WTC11 (cell line): ENCODE measurements around the gene PANK4. TPM values are rescaled to one million over a fixed set of nuclear protein-coding genes. Genes with fewer than 3 reads are reported as not detected.

ENCODE experiments used
- ATAC-seq: fragments of 200-7000 bp; cut with Tn5 transposase; 2 replicates; pipeline ENCODE4 v1.10.0; 2021; ENCODE audit warnings: mild to moderate bottlenecking, moderate library complexity
- CTCF ChIA-PET: fragments of 300-600 bp; sonication (Branson Sonifier 250); formaldehyde crosslinking; loops from one replicate; lab custom pipeline; 2021; ENCODE audit warnings: antibody characterized with exemption; lab: Charles Lee
- POLR2A ChIA-PET: fragments of 350-600 bp; sonication (Branson Sonifier 250); formaldehyde crosslinking; loops from one replicate; lab custom pipeline; 2021; ENCODE audit warnings: antibody characterized with exemption; lab: Charles Lee
- DNase-seq: peaks from one replicate; pipeline ENCODE4 v3.0.0; 2021; ENCODE audit warnings: low spot score
- H3K27ac Mint-ChIP-seq: 2 replicates; pipeline ENCODE4 v1.8.0; 2021; ENCODE audit warnings: mixed read lengths
- H3K27me3 Mint-ChIP-seq: 2 replicates; pipeline ENCODE4 v1.8.0; 2021; ENCODE audit warnings: low read depth, mild to moderate bottlenecking, moderate library complexity, mixed read lengths
- H3K36me3 Mint-ChIP-seq: 2 replicates; pipeline ENCODE4 v1.8.0; 2021; ENCODE audit warnings: mixed read lengths
- H3K4me1 Mint-ChIP-seq: 2 replicates; pipeline ENCODE4 v1.8.0; 2022; ENCODE audit warnings: mixed read lengths
- H3K4me3 Mint-ChIP-seq: 2 replicates; pipeline ENCODE4 v1.8.0; 2021; ENCODE audit warnings: mild to moderate bottlenecking, moderate library complexity, mixed read lengths
- H3K9me3 Mint-ChIP-seq: 2 replicates; pipeline ENCODE4 v1.8.0; 2021; ENCODE audit warnings: mixed read lengths
- EMX1 ChIP-seq: fragments of 250-450 bp; sonication (Bioruptor Pico); IDR thresholded peaks from 2 replicates; pipeline ENCODE4 v1.8.0; 2021; ENCODE audit warnings: mild to moderate bottlenecking
- ESRRA ChIP-seq: sonication (generic); formaldehyde crosslinking; IDR thresholded peaks from 2 replicates; pipeline ENCODE4 v1.8.1; 2022; ENCODE audit warnings: mild to moderate bottlenecking, missing genetic modification reagents, borderline replicate concordance
- GTF2I ChIP-seq: fragments of 250-450 bp; sonication (Bioruptor Pico); conservative IDR thresholded peaks from 2 replicates; pipeline ENCODE4 v1.4.0; 2021; ENCODE audit warnings: mild to moderate bottlenecking
- IRF2 ChIP-seq: sonication (generic); formaldehyde crosslinking; IDR thresholded peaks from 2 replicates; pipeline ENCODE4 v1.8.0; 2022; ENCODE audit warnings: low read depth, missing genetic modification reagents, borderline replicate concordance
- JUN ChIP-seq: sonication (generic); formaldehyde crosslinking; IDR thresholded peaks from 2 replicates; pipeline ENCODE4 v1.8.0; 2023; ENCODE audit warnings: mild to moderate bottlenecking, missing genetic modification reagents
- NR1H2 ChIP-seq: sonication (generic); formaldehyde crosslinking; IDR thresholded peaks from 2 replicates; pipeline ENCODE4 v1.9.0; 2021; ENCODE audit warnings: mild to moderate bottlenecking, moderate library complexity, missing genetic modification reagents
- RELA ChIP-seq: sonication (generic); formaldehyde crosslinking; IDR thresholded peaks from 2 replicates; pipeline ENCODE4 v1.8.1; 2022; ENCODE audit warnings: missing genetic modification reagents, mild to moderate bottlenecking, borderline replicate concordance
- RORB ChIP-seq: fragments of 250-450 bp; sonication (Bioruptor Pico); IDR thresholded peaks from 2 replicates; pipeline ENCODE4 v1.9.0; 2021; ENCODE audit warnings: mild to moderate bottlenecking
- SOX15 ChIP-seq: fragments of 250-450 bp; sonication (Bioruptor Pico); IDR thresholded peaks from 2 replicates; pipeline ENCODE4 v1.9.0; 2021; ENCODE audit warnings: mild to moderate bottlenecking
- TEAD4 ChIP-seq: sonication (generic); formaldehyde crosslinking; IDR thresholded peaks from 2 replicates; pipeline ENCODE4 v1.8.0; 2022; ENCODE audit warnings: mild to moderate bottlenecking, missing genetic modification reagents
- TP53 ChIP-seq: sonication (generic); formaldehyde crosslinking; IDR thresholded peaks from 2 replicates; pipeline ENCODE4 v1.8.1; 2023; ENCODE audit warnings: mild to moderate bottlenecking, missing genetic modification reagents
- ZNF219 ChIP-seq: sonication (generic); formaldehyde crosslinking; IDR thresholded peaks from 2 replicates; pipeline ENCODE4 v1.8.0; 2023; ENCODE audit warnings: missing genetic modification reagents, mild to moderate bottlenecking, borderline replicate concordance
- ZNF263 ChIP-seq: sonication (generic); formaldehyde crosslinking; IDR thresholded peaks from 2 replicates; pipeline ENCODE4 v1.8.1; 2022; ENCODE audit warnings: low read depth, mild to moderate bottlenecking, moderate library complexity, missing genetic modification reagents
- total RNA-seq: library from RNA; stranded (reverse); gene quantifications from 3 replicates; pipeline ENCODE4 v1.2.3, GENCODE V29; 2021
- TF ChIP-seq, protein P1 (sequence below): sonication (generic); formaldehyde crosslinking; IDR thresholded peaks from 2 replicates; pipeline ENCODE4 v1.8.0; 2023; ENCODE audit warnings: missing genetic modification reagents
- TF ChIP-seq, protein P2 (sequence below): fragments of 250-450 bp; sonication (Bioruptor Pico); IDR thresholded peaks from 2 replicates; pipeline ENCODE4 v1.9.0; 2021; ENCODE audit warnings: mild to moderate bottlenecking
- TF ChIP-seq, protein P3 (sequence below): sonication (generic); formaldehyde crosslinking; IDR thresholded peaks from 2 replicates; pipeline ENCODE4 v1.8.0; 2022; ENCODE audit warnings: mild to moderate bottlenecking, missing genetic modification reagents
- TF ChIP-seq, protein P4 (sequence below): fragments of 250-450 bp; sonication (Bioruptor Pico); IDR thresholded peaks from 2 replicates; pipeline ENCODE4 v2.1.2; 2022; ENCODE audit warnings: mild to moderate bottlenecking, moderate library complexity
- TF ChIP-seq, protein P5 (sequence below): fragments of 250-450 bp; sonication (Bioruptor Pico); IDR thresholded peaks from 2 replicates; pipeline ENCODE4 v1.8.0; 2021; ENCODE audit warnings: mild to moderate bottlenecking

Gene PANK4
- total RNA-seq, 1 experiment from 2014 or later = 52.5 TPM

DNA sequence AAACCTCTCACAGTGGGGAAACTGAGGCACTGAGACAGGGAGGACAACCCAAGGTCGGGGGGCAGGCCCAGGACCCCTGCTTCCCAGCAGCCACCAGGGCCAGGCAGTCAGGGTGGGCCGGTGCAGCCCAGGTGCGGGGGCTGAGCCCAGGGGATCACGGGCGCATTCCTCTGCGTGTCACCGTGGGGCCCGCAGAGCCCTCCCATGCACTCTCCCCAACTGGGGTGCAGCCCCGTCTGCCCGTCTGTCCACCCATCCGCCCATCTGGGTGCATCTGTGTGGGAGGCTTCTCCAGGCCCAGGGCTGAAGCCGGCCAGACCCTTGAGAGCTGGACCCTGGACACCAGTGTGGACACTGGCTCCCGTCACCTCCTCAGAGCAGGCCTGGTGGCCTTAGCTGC lies 53.2 kb downstream of the PANK4 start:
- Mint-ChIP-seq H3K4me3 (no peak overlapping the region), H3K36me3 (no peaks in the 10 kb centered on the region), H3K27ac (no peak overlapping the region), H3K4me1 (no peaks in the 10 kb centered on the region), H3K9me3 (no peaks in the 10 kb centered on the region), H3K27me3 (no peaks in the 10 kb centered on the region)
- POLR2A ChIA-PET = no interaction called here
- CTCF ChIA-PET = interaction anchor here (1.1 kb wide), 1 partner anchor 89 kb away, joined by 3 read pairs; no protein-coding TSS in a partner anchor
- TF ChIP-seq NR1H2 (CRISPR knock-in tag) = no peak
- no peak for TF ChIP-seq EMX1 (CRISPR knock-in tag)
- no peak for TF ChIP-seq IRF2
- no peak for TF ChIP-seq TEAD4 (CRISPR knock-in tag)
- TF ChIP-seq, protein P1, sequence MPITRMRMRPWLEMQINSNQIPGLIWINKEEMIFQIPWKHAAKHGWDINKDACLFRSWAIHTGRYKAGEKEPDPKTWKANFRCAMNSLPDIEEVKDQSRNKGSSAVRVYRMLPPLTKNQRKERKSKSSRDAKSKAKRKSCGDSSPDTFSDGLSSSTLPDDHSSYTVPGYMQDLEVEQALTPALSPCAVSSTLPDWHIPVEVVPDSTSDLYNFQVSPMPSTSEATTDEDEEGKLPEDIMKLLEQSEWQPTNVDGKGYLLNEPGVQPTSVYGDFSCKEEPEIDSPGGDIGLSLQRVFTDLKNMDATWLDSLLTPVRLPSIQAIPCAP = no peak
- TF ChIP-seq ESRRA (CRISPR knock-in tag) = no peak
- TF ChIP-seq, protein P2, sequence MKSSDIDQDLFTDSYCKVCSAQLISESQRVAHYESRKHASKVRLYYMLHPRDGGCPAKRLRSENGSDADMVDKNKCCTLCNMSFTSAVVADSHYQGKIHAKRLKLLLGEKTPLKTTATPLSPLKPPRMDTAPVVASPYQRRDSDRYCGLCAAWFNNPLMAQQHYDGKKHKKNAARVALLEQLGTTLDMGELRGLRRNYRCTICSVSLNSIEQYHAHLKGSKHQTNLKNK (CRISPR knock-in tag) = no peak
- TF ChIP-seq RELA (CRISPR knock-in tag) = no peak
- TF ChIP-seq, protein P3, sequence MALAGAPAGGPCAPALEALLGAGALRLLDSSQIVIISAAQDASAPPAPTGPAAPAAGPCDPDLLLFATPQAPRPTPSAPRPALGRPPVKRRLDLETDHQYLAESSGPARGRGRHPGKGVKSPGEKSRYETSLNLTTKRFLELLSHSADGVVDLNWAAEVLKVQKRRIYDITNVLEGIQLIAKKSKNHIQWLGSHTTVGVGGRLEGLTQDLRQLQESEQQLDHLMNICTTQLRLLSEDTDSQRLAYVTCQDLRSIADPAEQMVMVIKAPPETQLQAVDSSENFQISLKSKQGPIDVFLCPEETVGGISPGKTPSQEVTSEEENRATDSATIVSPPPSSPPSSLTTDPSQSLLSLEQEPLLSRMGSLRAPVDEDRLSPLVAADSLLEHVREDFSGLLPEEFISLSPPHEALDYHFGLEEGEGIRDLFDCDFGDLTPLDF (CRISPR knock-in tag) = no peak
- TF ChIP-seq ZNF219 = no peak
- TF ChIP-seq, protein P4, sequence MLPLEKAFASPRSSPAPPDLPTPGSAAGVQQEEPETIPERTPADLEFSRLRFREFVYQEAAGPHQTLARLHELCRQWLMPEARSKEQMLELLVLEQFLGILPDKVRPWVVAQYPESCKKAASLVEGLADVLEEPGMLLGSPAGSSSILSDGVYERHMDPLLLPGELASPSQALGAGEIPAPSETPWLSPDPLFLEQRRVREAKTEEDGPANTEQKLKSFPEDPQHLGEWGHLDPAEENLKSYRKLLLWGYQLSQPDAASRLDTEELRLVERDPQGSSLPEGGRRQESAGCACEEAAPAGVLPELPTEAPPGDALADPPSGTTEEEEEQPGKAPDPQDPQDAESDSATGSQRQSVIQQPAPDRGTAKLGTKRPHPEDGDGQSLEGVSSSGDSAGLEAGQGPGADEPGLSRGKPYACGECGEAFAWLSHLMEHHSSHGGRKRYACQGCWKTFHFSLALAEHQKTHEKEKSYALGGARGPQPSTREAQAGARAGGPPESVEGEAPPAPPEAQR (CRISPR knock-in tag) = no peak
- no peak for TF ChIP-seq JUN
- no peak for DNase-seq
- ATAC-seq = no peak

DNA sequence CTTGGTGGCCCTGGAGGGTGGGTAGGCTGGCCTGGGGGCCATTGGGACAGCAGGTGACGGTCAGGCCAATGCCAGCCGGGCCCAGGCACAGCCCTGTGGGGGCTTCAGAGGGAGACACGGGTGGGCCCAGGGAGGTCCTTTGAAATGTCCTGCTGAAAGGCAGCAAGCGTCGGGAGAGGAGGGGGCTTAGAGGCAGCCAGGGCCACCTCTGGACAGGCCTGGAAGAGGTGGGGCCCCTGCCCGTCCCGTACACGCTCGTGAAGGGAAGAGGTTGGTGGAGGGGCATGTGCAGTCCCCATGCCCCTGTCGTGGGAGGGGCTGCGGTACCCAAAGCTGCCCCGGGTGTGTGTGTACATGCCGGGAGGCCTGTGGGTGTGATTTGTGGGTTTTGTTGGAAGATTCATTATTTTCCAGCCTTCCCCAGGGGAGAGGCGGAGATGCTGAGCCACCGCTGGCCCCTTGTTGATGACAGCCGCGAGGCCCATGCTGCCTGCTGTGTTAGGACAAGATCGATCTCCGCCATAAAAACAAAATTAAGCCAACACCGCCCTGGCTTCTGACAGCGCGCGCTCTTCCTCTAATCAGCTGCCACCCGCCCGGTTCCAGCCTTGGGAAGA lies 53.7 kb downstream of the PANK4 start:
- Mint-ChIP-seq H3K27ac (no peak overlapping the region), H3K27me3 (no peaks in the 10 kb centered on the region), H3K9me3 (no peaks in the 10 kb centered on the region), H3K36me3 (no peaks in the 10 kb centered on the region), H3K4me1 (no peaks in the 10 kb centered on the region), H3K4me3 (no peak overlapping the region)
- no peak for DNase-seq
- POLR2A ChIA-PET = interaction anchor here (0.6 kb wide), 1 partner anchor 882 kb away, joined by 3 read pairs; no protein-coding TSS in a partner anchor
- no peak for ATAC-seq
- CTCF ChIA-PET = no interaction called here
- TF ChIP-seq SOX15 (CRISPR knock-in tag) (no peak), RORB (CRISPR knock-in tag) (no peak)
- TF ChIP-seq, protein P5, sequence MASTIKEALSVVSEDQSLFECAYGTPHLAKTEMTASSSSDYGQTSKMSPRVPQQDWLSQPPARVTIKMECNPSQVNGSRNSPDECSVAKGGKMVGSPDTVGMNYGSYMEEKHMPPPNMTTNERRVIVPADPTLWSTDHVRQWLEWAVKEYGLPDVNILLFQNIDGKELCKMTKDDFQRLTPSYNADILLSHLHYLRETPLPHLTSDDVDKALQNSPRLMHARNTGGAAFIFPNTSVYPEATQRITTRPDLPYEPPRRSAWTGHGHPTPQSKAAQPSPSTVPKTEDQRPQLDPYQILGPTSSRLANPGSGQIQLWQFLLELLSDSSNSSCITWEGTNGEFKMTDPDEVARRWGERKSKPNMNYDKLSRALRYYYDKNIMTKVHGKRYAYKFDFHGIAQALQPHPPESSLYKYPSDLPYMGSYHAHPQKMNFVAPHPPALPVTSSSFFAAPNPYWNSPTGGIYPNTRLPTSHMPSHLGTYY (CRISPR knock-in tag) = no peak

DNA sequence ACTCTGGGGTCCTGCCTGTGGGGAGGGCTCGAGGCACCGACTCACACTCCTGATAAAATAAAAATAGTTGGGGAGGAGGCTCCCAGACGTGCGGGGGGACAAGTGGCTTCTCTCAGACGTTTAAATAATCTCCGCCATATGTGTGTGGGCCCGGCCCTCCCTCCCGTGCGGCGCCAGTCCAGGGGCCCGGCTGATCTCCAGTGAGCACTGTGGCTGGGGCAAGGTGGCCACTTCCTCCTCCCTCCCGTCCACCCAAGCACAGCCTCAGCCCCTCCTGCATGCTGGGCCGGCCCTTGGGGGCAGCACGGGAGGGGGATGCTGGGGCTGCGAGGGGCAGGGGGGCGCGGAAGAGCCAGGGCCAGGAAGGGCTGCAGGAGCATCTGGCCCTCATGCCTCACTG lies 54.3 kb downstream of the PANK4 start:
- Mint-ChIP-seq H3K9me3 (no peaks in the 10 kb centered on the region), H3K27ac (no peak overlapping the region), H3K27me3 (no peaks in the 10 kb centered on the region), H3K4me1 (no peaks in the 10 kb centered on the region), H3K36me3 (no peaks in the 10 kb centered on the region), H3K4me3 (no peak overlapping the region)
- TF ChIP-seq TP53 (CRISPR knock-in tag) = no peak
- TF ChIP-seq ZNF263 (CRISPR knock-in tag) = no peak
- TF ChIP-seq GTF2I (CRISPR knock-in tag) = no peak
- ATAC-seq (no peak), DNase-seq (no peak)
- ChIA-PET CTCF (no interaction called here), POLR2A (interaction anchor here (0.6 kb wide), 1 partner anchor 882 kb away, joined by 3 read pairs; no protein-coding TSS in a partner anchor)
